Gastrocnemius medialis (tissue), 4 donors: Measurements from ENCODE around the gene SND1. TPM values are rescaled to one million over a fixed set of nuclear protein-coding genes. Genes with fewer than 3 reads are reported as not detected.

ENCODE experiments used
- ATAC-seq, 2 donors: fragments of 150-250 bp; one replicate each; pipeline ENCODE4 v1.9.1; 2016
- DNase-seq, 2 donors: peaks; one replicate each; pipeline ENCODE4 v3.0.0-alpha.2; 2019
- H3K27ac ChIP-seq, 4 donors: fragments of 200-600 bp; sonication (generic); 1 replicate in 1 of 4; 2 replicates in 3 of 4; pipeline ENCODE4 v1.5.1; 2016 to 2018; ENCODE audit warnings: mild to moderate bottlenecking in 2 of 4, moderate library complexity in 1 of 4
- H3K27me3 ChIP-seq, 3 donors: fragments of 200-600 bp; sonication (generic) in 2 of 3; 1 replicate in 1 of 3; 2 replicates in 2 of 3; pipeline versions ENCODE4 v1.5.1 to v1.6.0; 2016 to 2019; ENCODE audit warnings: mild to moderate bottlenecking in 1 of 3, moderate library complexity in 1 of 3
- H3K36me3 ChIP-seq, 2 donors: fragments of 200-600 bp; sonication (generic) in 1 of 2; one replicate each; pipeline ENCODE4 v1.5.1; 2017 to 2018
- H3K4me1 ChIP-seq, 2 donors: fragments of 200-600 bp; sonication (generic) in 1 of 2; one replicate each; pipeline ENCODE4 v1.5.1; 2016 to 2017; ENCODE audit warnings: mild to moderate bottlenecking in 2 of 2
- H3K4me3 ChIP-seq, 4 donors: fragments of 200-600 bp; sonication (generic) in 3 of 4; 1 replicate in 1 of 4; 2 replicates in 3 of 4; pipeline ENCODE4 v1.5.1; 2016 to 2019; ENCODE audit warnings: mild to moderate bottlenecking in 2 of 4
- H3K9me3 ChIP-seq, 3 donors: fragments of 200-600 bp; sonication (generic) in 2 of 3; 1 replicate in 1 of 3; 2 replicates in 2 of 3; pipeline ENCODE4 v1.5.1; 2016 to 2019
- POLR2A ChIP-seq, 2 donors: fragments of 450-650 bp; IDR thresholded peaks; one replicate each; pipeline ENCODE4 v1.6.1; 2017; ENCODE audit warnings: antibody characterized with exemption in 2 of 2, mild to moderate bottlenecking in 2 of 2, moderate library complexity in 2 of 2
- in situ Hi-C, 4 donors: fragments of 200-750 bp; cut with MboI; loops; one replicate each; pipeline versions ENCODE4 v1.15.0 to v1.8.0; 2017; ENCODE audit warnings: low sequenced_read_pairs in 4 of 4
- intact Hi-C: fragments of 100-400 bp; cut with DNase I; formaldehyde crosslinking; loops from one replicate; pipeline ENCODE4 v1.15.1; 2023; ENCODE audit warnings: low total_unique reads
- total RNA-seq, 4 donors: library from RNA; depleted of rRNA; stranded (reverse); fragments of >200 nt; gene quantifications; one replicate each; pipeline versions ENCODE4 v1.1.0 to v1.2.3, GENCODE V29; 2016
- TF ChIP-seq, protein P1 (sequence below), 5 experiments: fragments of 450-650 bp in 3 of 5; fragments of 200-600 bp in 2 of 5; sonication (generic) in 2 of 5; IDR thresholded peaks in 4 of 5; conservative IDR thresholded peaks in 1 of 5; 1 replicate in 4 of 5; 2 replicates in 1 of 5; pipeline ENCODE4 v1.5.1; 2016 to 2019; ENCODE audit warnings: antibody characterized with exemption in 5 of 5, mild to moderate bottlenecking in 3 of 5, moderate library complexity in 3 of 5

SND1 gene
- total RNA-seq, 4 donors from 2014 or later, result 30.4 to 73.0 (median 50.3) TPM

DNA sequence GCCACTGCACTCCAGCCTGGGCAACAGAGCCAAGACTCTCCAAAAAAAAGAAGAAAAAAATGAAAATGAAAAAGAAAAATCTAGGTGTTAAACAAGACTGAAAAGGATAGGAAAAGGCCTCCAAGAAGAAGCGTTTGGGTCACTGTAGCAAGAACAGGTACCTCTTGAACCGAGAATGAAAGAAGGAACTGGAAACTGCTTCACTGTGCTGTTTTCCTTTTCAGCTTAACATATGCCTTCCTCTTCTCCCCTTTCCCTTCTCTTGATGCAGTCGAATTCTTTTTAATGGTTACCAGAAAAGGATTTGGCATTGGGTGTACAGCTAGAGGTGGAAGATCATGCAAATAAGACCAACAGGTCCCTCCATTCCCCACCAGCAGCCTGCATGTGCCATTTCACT, 351.2 kb downstream of the SND1 start:
- TF ChIP-seq POLR2A (IDR thresholded peaks at IDR 0.05), result no peak
- TF ChIP-seq, protein P1, sequence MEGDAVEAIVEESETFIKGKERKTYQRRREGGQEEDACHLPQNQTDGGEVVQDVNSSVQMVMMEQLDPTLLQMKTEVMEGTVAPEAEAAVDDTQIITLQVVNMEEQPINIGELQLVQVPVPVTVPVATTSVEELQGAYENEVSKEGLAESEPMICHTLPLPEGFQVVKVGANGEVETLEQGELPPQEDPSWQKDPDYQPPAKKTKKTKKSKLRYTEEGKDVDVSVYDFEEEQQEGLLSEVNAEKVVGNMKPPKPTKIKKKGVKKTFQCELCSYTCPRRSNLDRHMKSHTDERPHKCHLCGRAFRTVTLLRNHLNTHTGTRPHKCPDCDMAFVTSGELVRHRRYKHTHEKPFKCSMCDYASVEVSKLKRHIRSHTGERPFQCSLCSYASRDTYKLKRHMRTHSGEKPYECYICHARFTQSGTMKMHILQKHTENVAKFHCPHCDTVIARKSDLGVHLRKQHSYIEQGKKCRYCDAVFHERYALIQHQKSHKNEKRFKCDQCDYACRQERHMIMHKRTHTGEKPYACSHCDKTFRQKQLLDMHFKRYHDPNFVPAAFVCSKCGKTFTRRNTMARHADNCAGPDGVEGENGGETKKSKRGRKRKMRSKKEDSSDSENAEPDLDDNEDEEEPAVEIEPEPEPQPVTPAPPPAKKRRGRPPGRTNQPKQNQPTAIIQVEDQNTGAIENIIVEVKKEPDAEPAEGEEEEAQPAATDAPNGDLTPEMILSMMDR (IDR thresholded peaks at IDR 0.05 in 4 of 5, conservative IDR thresholded peaks at IDR 0.05 in 1 of 5), result no peak
- H3K36me3 ChIP-seq, result no peaks in the 10 kb centered on the region
- intact Hi-C loops, result no loop called here
- H3K4me3 ChIP-seq, result no peak overlapping the region
- in situ Hi-C loops, result no loop called here
- no peaks in the 10 kb centered on the region for H3K9me3 ChIP-seq
- H3K4me1 ChIP-seq, result peaks cover 0 to 10% of the 10 kb centered on the region in 2 donors
- H3K27me3 ChIP-seq, result no peaks in the 10 kb centered on the region
- no peak for ATAC-seq
- no peak overlapping the region for H3K27ac ChIP-seq
- DNase-seq, result no peak

DNA sequence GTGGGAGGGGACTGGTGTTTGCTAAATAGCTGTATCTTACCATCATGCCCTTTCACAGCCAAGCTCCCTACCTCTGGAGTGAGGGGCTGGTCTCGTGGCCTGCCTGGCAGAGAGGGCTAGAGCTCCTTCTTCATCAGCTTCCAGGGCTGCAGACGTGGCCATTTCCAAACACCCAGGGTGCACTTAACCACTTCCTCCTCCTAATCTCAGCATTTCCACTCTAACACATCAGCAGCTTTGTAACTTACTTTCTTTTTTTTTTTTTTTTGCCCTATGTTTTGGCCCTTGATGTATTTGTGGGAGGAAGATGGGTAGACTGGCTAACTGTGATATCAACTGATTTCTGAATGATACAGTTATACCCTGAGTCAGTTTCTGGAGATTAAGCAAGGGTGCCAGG, 351.8 kb downstream of the SND1 start:
- Histone ChIP-seq H3K36me3 (no peaks in the 10 kb centered on the region), H3K27ac (no peak overlapping the region), H3K4me3 (no peak overlapping the region), H3K4me1 (peaks cover 0 to 14% of the 10 kb centered on the region in 2 donors), H3K9me3 (no peaks in the 10 kb centered on the region), H3K27me3 (no peaks in the 10 kb centered on the region)
- DNase-seq, result no peak
- ATAC-seq, result no peak
- intact Hi-C loops, result no loop called here
- in situ Hi-C loops, result no loop called here
- TF ChIP-seq, protein P1 (IDR thresholded peaks at IDR 0.05 in 4 of 5, conservative IDR thresholded peaks at IDR 0.05 in 1 of 5), result no peak
- TF ChIP-seq POLR2A (IDR thresholded peaks at IDR 0.05), result no peak

DNA sequence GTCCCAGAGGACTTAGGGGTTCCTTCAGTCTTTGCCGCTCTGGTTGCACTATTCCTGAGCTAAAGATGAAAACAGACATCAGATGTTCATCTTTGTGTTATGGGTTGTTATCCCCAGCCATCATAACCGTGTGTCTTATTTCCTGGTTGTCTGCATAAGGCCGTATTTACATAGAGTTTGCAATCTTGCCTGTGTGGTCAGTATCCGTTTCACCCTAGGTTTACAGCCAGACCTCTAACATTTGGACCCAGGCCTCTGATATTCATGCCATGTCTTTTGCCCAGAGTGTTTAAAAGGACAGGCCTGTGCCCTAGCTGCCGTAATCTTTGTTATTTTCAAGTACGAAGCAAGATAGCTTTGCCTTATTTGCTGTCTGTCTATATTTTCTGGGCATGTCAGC, 352.6 kb downstream of the SND1 start:
- no peak for DNase-seq
- in situ Hi-C loops, result no loop called here
- H3K4me3 ChIP-seq, result no peak overlapping the region
- H3K9me3 ChIP-seq, result no peaks in the 10 kb centered on the region
- no peaks in the 10 kb centered on the region for H3K27me3 ChIP-seq
- ATAC-seq, result no peak
- H3K4me1 ChIP-seq, result peaks cover 0 to 23% of the 10 kb centered on the region in 2 donors
- intact Hi-C loops, result no loop called here
- H3K36me3 ChIP-seq, result no peaks in the 10 kb centered on the region
- no peak for TF ChIP-seq POLR2A (IDR thresholded peaks at IDR 0.05)
- TF ChIP-seq, protein P1 (IDR thresholded peaks at IDR 0.05 in 4 of 5, conservative IDR thresholded peaks at IDR 0.05 in 1 of 5), result no peak
- no peak overlapping the region for H3K27ac ChIP-seq

DNA sequence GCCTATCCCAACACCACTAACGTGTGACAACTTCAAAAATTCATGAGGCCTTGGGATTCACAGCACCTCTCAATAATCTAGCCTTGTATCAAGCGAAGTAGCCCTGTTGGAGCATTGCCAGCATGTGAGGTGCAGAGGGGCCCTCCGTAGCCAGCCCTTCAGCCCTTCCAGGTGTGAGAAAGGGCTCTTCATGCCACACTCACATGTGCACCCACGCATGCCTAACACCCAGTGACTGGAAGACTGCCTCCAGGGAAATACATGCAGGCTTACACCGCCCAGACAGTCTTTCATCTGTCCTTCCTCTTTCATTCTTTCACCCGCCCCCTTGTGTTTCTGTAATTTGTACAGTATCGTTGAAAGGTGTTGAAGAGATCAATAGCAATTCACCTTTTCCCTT, 353.1 kb downstream of the SND1 start:
- H3K27ac ChIP-seq, result no peak overlapping the region
- no peaks in the 10 kb centered on the region for H3K27me3 ChIP-seq
- TF ChIP-seq, protein P1 (IDR thresholded peaks at IDR 0.05 in 4 of 5, conservative IDR thresholded peaks at IDR 0.05 in 1 of 5), result no peak
- TF ChIP-seq POLR2A (IDR thresholded peaks at IDR 0.05), result no peak
- ATAC-seq, result no peak
- peaks cover 0 to 27% of the 10 kb centered on the region in 2 donors for H3K4me1 ChIP-seq
- no peak for DNase-seq
- H3K36me3 ChIP-seq, result no peaks in the 10 kb centered on the region
- in situ Hi-C loops, result no loop called here
- no peak overlapping the region for H3K4me3 ChIP-seq
- H3K9me3 ChIP-seq, result no peaks in the 10 kb centered on the region
- intact Hi-C loops, result no loop called here

DNA sequence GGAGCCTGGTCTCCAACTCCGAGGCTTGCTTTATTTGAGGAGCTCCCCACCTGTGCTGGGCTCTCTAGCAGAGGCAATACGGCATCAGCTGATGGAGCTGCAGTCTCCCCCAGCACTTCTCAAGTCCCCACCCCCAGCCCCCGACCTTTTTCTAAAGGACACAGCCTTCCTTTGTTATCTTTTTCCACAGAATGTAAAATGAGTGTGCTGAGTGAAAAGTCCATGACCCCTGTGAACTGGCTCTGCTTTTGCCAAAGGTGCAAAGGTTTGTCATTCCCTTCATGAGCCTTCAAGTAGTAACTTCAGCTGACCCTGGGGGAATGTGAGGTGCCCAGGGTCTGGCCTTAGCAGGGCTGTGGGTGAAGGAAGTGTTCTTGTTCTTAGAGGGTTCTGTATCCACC, 353.8 kb downstream of the SND1 start:
- H3K4me3 ChIP-seq, result no peak overlapping the region
- H3K36me3 ChIP-seq, result no peaks in the 10 kb centered on the region
- intact Hi-C loops (no loop called here), in situ Hi-C loops (no loop called here)
- no peak for ATAC-seq
- TF ChIP-seq, protein P1 (IDR thresholded peaks at IDR 0.05 in 4 of 5, conservative IDR thresholded peaks at IDR 0.05 in 1 of 5), result no peak
- TF ChIP-seq POLR2A (IDR thresholded peaks at IDR 0.05), result no peak
- H3K9me3 ChIP-seq, result no peaks in the 10 kb centered on the region
- H3K27me3 ChIP-seq, result no peaks in the 10 kb centered on the region
- no peak for DNase-seq
- H3K4me1 ChIP-seq, result peaks cover 0 to 29% of the 10 kb centered on the region in 2 donors
- H3K27ac ChIP-seq, result no peak overlapping the region
